ENCODE results near the gene PYHIN1.

DNA sequence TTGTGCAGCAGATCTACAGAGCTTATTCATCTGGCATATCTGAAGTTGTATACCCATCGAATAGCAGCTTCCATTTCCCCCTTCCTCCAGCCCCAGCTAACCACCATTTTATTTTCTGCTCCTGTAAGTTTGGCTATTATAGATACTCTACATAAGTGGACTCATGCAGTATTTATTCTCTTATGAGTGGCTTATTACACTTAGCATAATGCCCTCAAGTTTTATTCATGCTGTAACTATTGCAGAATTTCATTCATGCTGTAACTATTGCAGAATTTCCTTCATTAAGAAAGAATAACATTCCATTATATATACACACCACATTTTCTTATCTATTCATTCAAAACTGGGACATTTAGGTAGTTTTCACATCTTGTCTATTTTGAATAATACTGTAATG lies 47.9 kb downstream of the PYHIN1 start:
- TF ChIP-seq, protein P1, sequence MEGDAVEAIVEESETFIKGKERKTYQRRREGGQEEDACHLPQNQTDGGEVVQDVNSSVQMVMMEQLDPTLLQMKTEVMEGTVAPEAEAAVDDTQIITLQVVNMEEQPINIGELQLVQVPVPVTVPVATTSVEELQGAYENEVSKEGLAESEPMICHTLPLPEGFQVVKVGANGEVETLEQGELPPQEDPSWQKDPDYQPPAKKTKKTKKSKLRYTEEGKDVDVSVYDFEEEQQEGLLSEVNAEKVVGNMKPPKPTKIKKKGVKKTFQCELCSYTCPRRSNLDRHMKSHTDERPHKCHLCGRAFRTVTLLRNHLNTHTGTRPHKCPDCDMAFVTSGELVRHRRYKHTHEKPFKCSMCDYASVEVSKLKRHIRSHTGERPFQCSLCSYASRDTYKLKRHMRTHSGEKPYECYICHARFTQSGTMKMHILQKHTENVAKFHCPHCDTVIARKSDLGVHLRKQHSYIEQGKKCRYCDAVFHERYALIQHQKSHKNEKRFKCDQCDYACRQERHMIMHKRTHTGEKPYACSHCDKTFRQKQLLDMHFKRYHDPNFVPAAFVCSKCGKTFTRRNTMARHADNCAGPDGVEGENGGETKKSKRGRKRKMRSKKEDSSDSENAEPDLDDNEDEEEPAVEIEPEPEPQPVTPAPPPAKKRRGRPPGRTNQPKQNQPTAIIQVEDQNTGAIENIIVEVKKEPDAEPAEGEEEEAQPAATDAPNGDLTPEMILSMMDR (IDR thresholded peaks at IDR 0.05 in 4 of 5, conservative IDR thresholded peaks at IDR 0.05 in 1 of 5) = no peak
- TF ChIP-seq POLR2A (IDR thresholded peaks at IDR 0.05) = no peak

All from gastrocnemius medialis (tissue), 4 donors.